Measurements from ENCODE around the gene NIPAL3.

NIPAL3 gene

GRCh38 chr1:24391882-24392603 lies 23.6 kb upstream of the NIPAL3 start:
- peak; percentile 80 for DNase-seq

- DNase-seq: no peak
Measured at GRCh38 chr1:24392604-24392946, 23.0 kb upstream of the NIPAL3 start.

- no peak for DNase-seq
Measured at GRCh38 chr1:24392982-24393650, 22.5 kb upstream of the NIPAL3 start.

GRCh38 chr1:24393892-24394291 lies 21.7 kb upstream of the NIPAL3 start:
- no peak for DNase-seq

- DNase-seq: no peak
Measured at GRCh38 chr1:24400065-24400464, 15.5 kb upstream of the NIPAL3 start.

- no peak for DNase-seq
Measured at GRCh38 chr1:24403806-24404205, 11.8 kb upstream of the NIPAL3 start.

- no peak for DNase-seq
Measured at GRCh38 chr1:24406788-24407187, 8.8 kb upstream of the NIPAL3 start.

- no peak for DNase-seq
Measured at GRCh38 chr1:24409535-24409934, 6.1 kb upstream of the NIPAL3 start.

GRCh38 chr1:24410750-24411149 lies 4.9 kb upstream of the NIPAL3 start:
- no peak for DNase-seq

GRCh38 chr1:24411963-24412362 lies 3.6 kb upstream of the NIPAL3 start:
- DNase-seq: no peak

- no peak for DNase-seq
Measured at GRCh38 chr1:24412408-24412807, 3.2 kb upstream of the NIPAL3 start.

- DNase-seq: peak; percentile 86
Measured at GRCh38 chr1:24413350-24414163, 2.0 kb upstream of the NIPAL3 start, which contains the start of gene STPG1. Gene STPG1 (minus strand): TSS chr1:24413782. CDS start chr1:24401388, 12,394 bp downstream.

GRCh38 chr1:24414775-24415333 lies 748 bp upstream of the NIPAL3 start:
- DNase-seq: no peak

- no peak for DNase-seq
Measured at GRCh38 chr1:24415910-24416665, 486 bp downstream of the NIPAL3 start.

- peak; percentile 60 for DNase-seq
Measured at GRCh38 chr1:24416666-24417391, 1.2 kb downstream of the NIPAL3 start.

- no peak for DNase-seq
Measured at GRCh38 chr1:24417681-24418080, 2.1 kb downstream of the NIPAL3 start.

GRCh38 chr1:24418898-24419628 lies 3.5 kb downstream of the NIPAL3 start:
- no peak for DNase-seq

- DNase-seq: no peak
Measured at GRCh38 chr1:24420547-24420946, 4.9 kb downstream of the NIPAL3 start.

GRCh38 chr1:24421502-24421901 lies 5.9 kb downstream of the NIPAL3 start:
- DNase-seq: no peak

- no peak for DNase-seq
Measured at GRCh38 chr1:24424207-24424606, 8.6 kb downstream of the NIPAL3 start.

GRCh38 chr1:24424990-24425389 lies 9.4 kb downstream of the NIPAL3 start:
- DNase-seq: no peak
